Chondrocyte (in vitro differentiated cells): ENCODE measurements around the gene DGKI. TPM values are rescaled to one million over a fixed set of nuclear protein-coding genes. Genes with fewer than 3 reads are reported as not detected.

Experiments
- DNase-seq: peaks from one replicate; pipeline ENCODE4 v3.0.0; 2021; ENCODE audit warnings: mixed read lengths, low spot score
- H3K27ac Mint-ChIP-seq: one replicate; pipeline ENCODE4 v1.8.0; 2021; ENCODE audit warnings: mild to moderate bottlenecking, moderate library complexity, mixed read lengths; ENCODE audit not compliant: unreplicated experiment
- H3K27me3 Mint-ChIP-seq: 2 replicates; pipeline ENCODE4 v1.8.0; 2021; ENCODE audit warnings: low read depth, mixed read lengths
- H3K36me3 Mint-ChIP-seq: 2 replicates; pipeline ENCODE4 v1.8.0; 2021; ENCODE audit warnings: low read depth, mixed read lengths
- H3K4me1 Mint-ChIP-seq: 2 replicates; pipeline ENCODE4 v1.8.0; 2021; ENCODE audit warnings: low read depth, mild to moderate bottlenecking, mixed read lengths
- H3K4me3 Mint-ChIP-seq: one replicate; pipeline ENCODE4 v1.8.0; 2021; ENCODE audit warnings: mild to moderate bottlenecking, moderate library complexity, mixed read lengths; ENCODE audit not compliant: unreplicated experiment
- H3K9me3 Mint-ChIP-seq: 2 replicates; pipeline ENCODE4 v1.8.0; 2021; ENCODE audit warnings: low read depth, mixed read lengths
- total RNA-seq: library from RNA; stranded (reverse); gene quantifications from 3 replicates; pipeline ENCODE4 v1.2.1, GENCODE V29; 2021
- TF ChIP-seq, protein P1 (sequence below): fragments of 200-600 bp; sonication (generic); IDR thresholded peaks from 2 replicates; pipeline ENCODE4 v1.5.0; 2021; ENCODE audit warnings: antibody characterized with exemption, mild to moderate bottlenecking, moderate library complexity

Gene DGKI
- total RNA-seq, 1 donor from 2014 or later: 15.3 TPM

DNA sequence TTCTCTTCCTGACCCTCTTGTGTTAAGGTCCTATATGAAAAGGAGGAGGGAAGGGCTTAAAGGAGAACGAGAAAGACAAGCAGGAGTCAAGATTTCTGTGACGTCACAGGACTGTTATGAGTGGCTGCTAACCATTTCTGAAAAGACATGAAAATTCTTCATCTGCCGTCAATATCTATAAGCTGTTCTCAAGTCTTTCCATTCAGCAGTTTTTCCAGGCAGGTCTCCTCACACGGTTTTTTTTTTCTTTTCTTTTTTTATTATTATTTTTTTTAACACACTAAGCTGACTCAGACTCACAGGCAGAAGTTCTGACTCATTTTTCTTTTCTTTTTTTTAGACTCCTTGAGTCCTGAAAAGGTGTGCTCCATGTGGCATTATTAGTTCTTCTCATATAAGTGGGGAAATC is 72.0 kb downstream of the DGKI start:
- DNase-seq: no peak

DNA sequence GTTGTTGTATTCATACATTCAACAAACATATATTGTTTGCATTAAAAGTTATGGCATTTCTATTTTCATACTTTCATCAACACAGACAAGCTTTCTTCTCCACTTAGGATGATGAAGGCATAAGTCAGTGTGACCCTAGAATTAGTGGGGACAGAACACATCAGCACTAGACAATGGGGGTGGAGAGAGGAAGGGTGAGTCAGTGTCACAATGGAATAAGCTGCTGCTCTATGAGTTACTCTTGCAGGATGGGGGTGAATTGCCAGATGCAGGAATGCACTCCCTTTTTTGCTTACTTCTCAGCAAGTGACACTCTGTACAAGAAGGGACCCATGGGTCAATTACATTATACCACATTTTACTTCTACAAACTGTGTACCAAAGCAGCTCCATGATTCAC is 74.0 kb downstream of the DGKI start:
- Mint-ChIP-seq H3K4me1 (peaks cover 58% of the 10 kb centered on the region), H3K27me3 (no peaks in the 10 kb centered on the region), H3K4me3 (no peak overlapping the region), H3K9me3 (no peaks in the 10 kb centered on the region), H3K36me3 (peaks cover 23% of the 10 kb centered on the region), H3K27ac (peak overlapping the region; percentile 95)
- TF ChIP-seq, protein P1, sequence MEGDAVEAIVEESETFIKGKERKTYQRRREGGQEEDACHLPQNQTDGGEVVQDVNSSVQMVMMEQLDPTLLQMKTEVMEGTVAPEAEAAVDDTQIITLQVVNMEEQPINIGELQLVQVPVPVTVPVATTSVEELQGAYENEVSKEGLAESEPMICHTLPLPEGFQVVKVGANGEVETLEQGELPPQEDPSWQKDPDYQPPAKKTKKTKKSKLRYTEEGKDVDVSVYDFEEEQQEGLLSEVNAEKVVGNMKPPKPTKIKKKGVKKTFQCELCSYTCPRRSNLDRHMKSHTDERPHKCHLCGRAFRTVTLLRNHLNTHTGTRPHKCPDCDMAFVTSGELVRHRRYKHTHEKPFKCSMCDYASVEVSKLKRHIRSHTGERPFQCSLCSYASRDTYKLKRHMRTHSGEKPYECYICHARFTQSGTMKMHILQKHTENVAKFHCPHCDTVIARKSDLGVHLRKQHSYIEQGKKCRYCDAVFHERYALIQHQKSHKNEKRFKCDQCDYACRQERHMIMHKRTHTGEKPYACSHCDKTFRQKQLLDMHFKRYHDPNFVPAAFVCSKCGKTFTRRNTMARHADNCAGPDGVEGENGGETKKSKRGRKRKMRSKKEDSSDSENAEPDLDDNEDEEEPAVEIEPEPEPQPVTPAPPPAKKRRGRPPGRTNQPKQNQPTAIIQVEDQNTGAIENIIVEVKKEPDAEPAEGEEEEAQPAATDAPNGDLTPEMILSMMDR: no peak
- no peak for DNase-seq

More for the DNA sequence above, 72.0 kb downstream of the DGKI start:
- TF ChIP-seq, protein P1: no peak
- H3K9me3 Mint-ChIP-seq: no peaks in the 10 kb centered on the region
- H3K27me3 Mint-ChIP-seq: no peaks in the 10 kb centered on the region
- peaks cover 20% of the 10 kb centered on the region for H3K36me3 Mint-ChIP-seq
- H3K4me1 Mint-ChIP-seq: peaks cover 54% of the 10 kb centered on the region
- peak overlapping the region; percentile 88 for H3K27ac Mint-ChIP-seq
- no peak overlapping the region for H3K4me3 Mint-ChIP-seq

DNA sequence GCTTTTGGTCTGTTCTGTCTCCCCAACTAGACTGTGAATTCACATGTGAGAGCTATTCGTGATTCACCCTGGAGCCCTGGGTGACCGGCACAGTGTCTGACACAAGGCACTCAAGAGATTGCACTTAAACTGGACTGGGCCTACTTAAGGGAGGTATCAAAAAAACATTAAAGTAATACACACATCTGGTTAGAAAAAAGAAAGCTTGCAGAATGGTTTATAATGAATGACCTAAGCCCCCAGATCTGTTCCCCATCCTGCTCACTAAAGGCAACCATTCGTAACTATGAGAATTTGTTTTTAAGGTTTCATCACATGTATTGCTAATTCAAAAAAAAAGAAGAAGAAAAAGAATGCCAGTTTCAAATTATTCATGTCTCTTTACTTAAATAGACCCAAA is 74.5 kb downstream of the DGKI start:
- H3K9me3 Mint-ChIP-seq: no peaks in the 10 kb centered on the region
- H3K27ac Mint-ChIP-seq: peak overlapping the region; percentile 95
- peaks cover 59% of the 10 kb centered on the region for H3K4me1 Mint-ChIP-seq
- peaks cover 24% of the 10 kb centered on the region for H3K36me3 Mint-ChIP-seq
- H3K4me3 Mint-ChIP-seq: no peak overlapping the region
- TF ChIP-seq, protein P1: no peak
- no peaks in the 10 kb centered on the region for H3K27me3 Mint-ChIP-seq
- no peak for DNase-seq

DNA sequence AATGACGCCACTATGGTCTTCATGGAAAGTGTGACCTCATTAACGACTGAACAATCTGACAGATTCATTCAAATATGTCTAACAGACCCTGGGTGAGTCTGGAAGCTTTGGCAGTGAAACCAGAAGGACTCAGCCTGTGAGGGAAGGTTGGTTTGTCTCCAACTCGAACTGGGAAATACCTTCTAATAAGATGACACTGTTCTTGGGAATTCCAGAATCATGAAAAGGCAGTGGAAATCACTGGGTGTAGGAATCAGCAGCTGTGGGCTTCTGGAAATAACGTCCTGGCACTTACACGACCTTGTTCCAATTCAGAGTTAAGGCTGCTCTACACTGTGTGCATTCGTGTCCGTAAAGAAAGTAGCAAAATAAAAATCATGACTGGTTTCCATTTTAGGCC is 75.1 kb downstream of the DGKI start:
- no peak overlapping the region for H3K4me3 Mint-ChIP-seq
- H3K4me1 Mint-ChIP-seq: peaks cover 62% of the 10 kb centered on the region
- TF ChIP-seq, protein P1: no peak
- peak overlapping the region; percentile 95 for H3K27ac Mint-ChIP-seq
- H3K27me3 Mint-ChIP-seq: no peaks in the 10 kb centered on the region
- no peaks in the 10 kb centered on the region for H3K9me3 Mint-ChIP-seq
- no peak for DNase-seq
- peaks cover 28% of the 10 kb centered on the region for H3K36me3 Mint-ChIP-seq

DNA sequence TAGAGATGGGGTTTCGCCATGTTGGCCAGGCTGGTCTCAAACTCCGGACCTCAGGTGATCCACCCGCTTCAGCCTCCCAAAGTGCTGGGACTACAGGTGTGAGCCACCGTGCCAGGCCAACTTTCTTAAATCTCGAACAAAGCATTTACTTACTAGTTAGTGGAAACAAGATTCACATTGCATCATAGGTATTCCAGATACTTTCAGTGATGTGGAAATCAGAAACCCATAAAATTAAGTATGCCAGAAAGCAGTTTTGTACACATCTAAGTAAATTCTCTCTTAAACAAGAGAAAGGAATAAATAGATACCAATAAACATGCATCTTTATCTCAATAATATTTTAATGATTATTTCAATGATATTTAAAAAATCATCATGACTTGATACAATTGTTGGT is 75.5 kb downstream of the DGKI start:
- TF ChIP-seq, protein P1: no peak
- DNase-seq: no peak
- peaks cover 27% of the 10 kb centered on the region for H3K36me3 Mint-ChIP-seq
- no peaks in the 10 kb centered on the region for H3K27me3 Mint-ChIP-seq
- peaks cover 58% of the 10 kb centered on the region for H3K4me1 Mint-ChIP-seq
- H3K27ac Mint-ChIP-seq: peak overlapping the region; percentile 95
- H3K9me3 Mint-ChIP-seq: no peaks in the 10 kb centered on the region
- no peak overlapping the region for H3K4me3 Mint-ChIP-seq
